GM18867 (cell line): Measurements from ENCODE around the gene TPR.
A peak's percentile ranks its signal among the peaks of the same experiment; 100 is the strongest.
"Not testable (repeated sequence)": the region's sequence is repeated elsewhere in the genome, so short reads cannot be mapped to it uniquely, and the experiment has no call there.

Experiments
- ATAC-seq: cut with Tn5 transposase; IDR thresholded peaks from one replicate; pipeline ENCODE4 v1.9.1; 2021; ENCODE audit warnings: mild to moderate bottlenecking, moderate library complexity; ENCODE audit not compliant: unreplicated experiment

TPR gene

GRCh38 chr1:186375152-186375928 lies at the start of gene TPR, which contains the start of gene ODR4:
TPR (minus strand) TSS chr1:186375253; CDS start chr1:186375028, 225 bp downstream.
ODR4 (plus strand) TSS chr1:186375838; CDS start chr1:186379786, 3,948 bp downstream.
- ATAC-seq: peak; percentile 86

GRCh38 chr1:186424539-186424938 lies 49.5 kb upstream of the TPR start:
- ATAC-seq: no peak

- ATAC-seq: no peak
These were observed 46.4 kb upstream of the TPR start for GRCh38 chr1:186421446-186421845.

- ATAC-seq: peak; percentile 95
These were observed 45.9 kb upstream of the TPR start for GRCh38 chr1:186420923-186421322.

GRCh38 chr1:186420311-186420710 lies 45.3 kb upstream of the TPR start:
- ATAC-seq: no peak

GRCh38 chr1:186418503-186418902 lies 43.5 kb upstream of the TPR start:
- no peak for ATAC-seq

- ATAC-seq: no peak
These were observed 38.3 kb upstream of the TPR start for GRCh38 chr1:186413319-186413718.

GRCh38 chr1:186409091-186409490 lies 34.0 kb upstream of the TPR start:
- peak; percentile 76 for ATAC-seq

GRCh38 chr1:186404454-186405051 lies 29.5 kb upstream of the TPR start:
- ATAC-seq: peak; percentile 56

GRCh38 chr1:186403632-186404031 lies 28.6 kb upstream of the TPR start:
- ATAC-seq: no peak

- ATAC-seq: not testable (repeated sequence)
These were observed 26.4 kb upstream of the TPR start for GRCh38 chr1:186401446-186401845.

- not testable (repeated sequence) for ATAC-seq
These were observed 17.7 kb upstream of the TPR start for GRCh38 chr1:186392711-186393110.

GRCh38 chr1:186391841-186392240 lies 16.8 kb upstream of the TPR start:
- no peak for ATAC-seq

GRCh38 chr1:186390925-186391324 lies 15.9 kb upstream of the TPR start:
- no peak for ATAC-seq

GRCh38 chr1:186386725-186387383 lies 11.8 kb upstream of the TPR start:
- ATAC-seq: no peak

- ATAC-seq: peak; percentile 10
These were observed 871 bp upstream of the TPR start for GRCh38 chr1:186375929-186376319.

- peak; percentile 29 for ATAC-seq
These were observed 526 bp downstream of the TPR start for GRCh38 chr1:186374303-186375151.

GRCh38 chr1:186347837-186348691 lies 27.0 kb downstream of the TPR start:
- ATAC-seq: not testable (repeated sequence)

GRCh38 chr1:186340772-186341171 lies 34.3 kb downstream of the TPR start:
- ATAC-seq: no peak

- ATAC-seq: no peak
These were observed 37.5 kb downstream of the TPR start for GRCh38 chr1:186337554-186337953.
